Muscle layer of duodenum (tissue), 2 donors: ENCODE results near the gene BLMH.

Experiments used
- H3K27ac ChIP-seq: one replicate; pipeline ENCODE4 v1.7.0; 2013; ENCODE audit warnings: mild to moderate bottlenecking, low read length
- H3K27me3 ChIP-seq: one replicate; pipeline ENCODE4 v1.7.0; 2013; ENCODE audit warnings: low read depth, mild to moderate bottlenecking, control low read depth, low read length
- H3K36me3 ChIP-seq, 2 donors: one replicate each; pipeline ENCODE4 v1.7.0; 2013; ENCODE audit warnings: low read length in 2 of 2, control low read depth in 1 of 2, mild to moderate bottlenecking in 1 of 2; ENCODE audit not compliant: insufficient read depth in 2 of 2, control insufficient read depth in 1 of 2
- H3K4me1 ChIP-seq, 2 donors: one replicate each; pipeline ENCODE4 v1.7.0; 2013; ENCODE audit warnings: low read length in 2 of 2, mild to moderate bottlenecking in 2 of 2, control low read depth in 1 of 2, moderate library complexity in 1 of 2; ENCODE audit not compliant: insufficient read depth in 2 of 2, control insufficient read depth in 1 of 2
- H3K4me3 ChIP-seq, 2 donors: one replicate each; pipeline ENCODE4 v1.7.0; 2013; ENCODE audit warnings: low read length in 2 of 2, low read depth in 1 of 2, mild to moderate bottlenecking in 1 of 2
- H3K9me3 ChIP-seq, 2 donors: one replicate each; pipeline ENCODE4 v1.7.0; 2013; ENCODE audit warnings: low read length in 2 of 2, control low read depth in 1 of 2, mild to moderate bottlenecking in 1 of 2; ENCODE audit not compliant: control insufficient read depth in 1 of 2
- donor health status: healthy.

The BLMH gene

DNA sequence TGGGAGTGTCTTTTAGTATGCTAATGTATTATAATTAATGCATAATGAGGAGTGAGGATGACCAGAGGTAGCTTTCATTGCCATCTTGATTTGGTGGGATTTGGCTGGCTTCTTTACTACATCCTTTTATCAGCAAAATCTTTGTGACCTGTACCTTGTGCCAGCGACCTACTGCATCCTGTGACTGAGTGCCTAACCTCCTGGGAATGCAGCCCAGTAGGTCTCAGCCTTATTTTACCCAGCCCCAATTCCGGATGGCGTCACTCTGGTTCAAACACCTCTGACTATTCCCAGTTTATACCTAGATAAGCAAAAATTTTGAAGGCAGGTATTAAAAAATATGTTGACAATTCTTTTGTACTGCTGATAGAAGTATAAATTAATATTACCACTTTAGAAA lies 10.5 kb upstream of the BLMH start:
- Histone ChIP-seq H3K36me3 (no peaks in the 10 kb centered on the region), H3K4me3 (no peak overlapping the region), H3K27me3 (no peaks in the 10 kb centered on the region), H3K4me1 (no peaks in the 10 kb centered on the region), H3K9me3 (no peaks in the 10 kb centered on the region), H3K27ac (no peak overlapping the region)

DNA sequence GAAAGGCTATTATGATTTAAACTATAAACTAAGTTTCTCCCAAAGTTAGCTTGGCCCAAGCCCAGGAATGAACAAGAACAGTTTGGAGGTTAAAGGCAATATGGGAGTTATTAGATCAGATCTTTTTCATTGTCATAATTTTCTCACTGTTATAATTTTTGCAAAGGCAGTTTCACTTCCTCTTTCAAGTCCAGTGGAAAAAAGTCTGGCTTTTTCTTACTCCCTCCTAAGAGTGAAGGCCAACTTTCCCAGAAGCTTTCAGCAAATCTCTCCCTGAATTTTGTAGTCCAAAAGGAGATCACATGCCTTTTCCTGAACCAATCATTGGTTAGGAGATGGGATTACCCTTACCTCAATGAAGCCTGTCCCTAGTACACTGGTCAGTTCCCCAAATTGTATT lies 9.1 kb upstream of the BLMH start:
- H3K27me3 ChIP-seq, result no peaks in the 10 kb centered on the region
- H3K4me3 ChIP-seq, result no peak overlapping the region
- no peaks in the 10 kb centered on the region for H3K36me3 ChIP-seq
- H3K27ac ChIP-seq, result no peak overlapping the region
- no peaks in the 10 kb centered on the region for H3K9me3 ChIP-seq
- H3K4me1 ChIP-seq, result no peaks in the 10 kb centered on the region

DNA sequence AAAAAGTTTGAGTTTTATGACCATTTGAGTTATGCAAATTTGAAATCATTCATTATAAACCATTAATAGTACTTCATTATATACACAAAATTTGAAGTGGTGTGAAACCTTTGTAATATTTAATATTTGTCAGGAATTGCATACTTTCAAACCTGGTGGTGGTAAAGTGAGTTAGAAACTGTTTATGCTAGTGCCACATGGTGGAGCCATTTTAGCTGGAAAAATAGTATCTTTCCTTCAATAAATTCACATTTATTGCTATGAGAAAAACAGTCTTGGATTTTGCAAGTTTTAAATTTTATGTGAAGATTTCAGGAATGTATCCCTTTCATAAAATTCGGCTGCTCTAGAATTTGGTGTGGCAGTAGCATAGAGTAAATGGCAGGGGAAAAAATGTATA lies 7.3 kb upstream of the BLMH start:
- no peak overlapping the region for H3K4me3 ChIP-seq
- no peak overlapping the region for H3K27ac ChIP-seq
- no peaks in the 10 kb centered on the region for H3K4me1 ChIP-seq
- H3K27me3 ChIP-seq, result no peaks in the 10 kb centered on the region
- no peaks in the 10 kb centered on the region for H3K36me3 ChIP-seq
- no peaks in the 10 kb centered on the region for H3K9me3 ChIP-seq

DNA sequence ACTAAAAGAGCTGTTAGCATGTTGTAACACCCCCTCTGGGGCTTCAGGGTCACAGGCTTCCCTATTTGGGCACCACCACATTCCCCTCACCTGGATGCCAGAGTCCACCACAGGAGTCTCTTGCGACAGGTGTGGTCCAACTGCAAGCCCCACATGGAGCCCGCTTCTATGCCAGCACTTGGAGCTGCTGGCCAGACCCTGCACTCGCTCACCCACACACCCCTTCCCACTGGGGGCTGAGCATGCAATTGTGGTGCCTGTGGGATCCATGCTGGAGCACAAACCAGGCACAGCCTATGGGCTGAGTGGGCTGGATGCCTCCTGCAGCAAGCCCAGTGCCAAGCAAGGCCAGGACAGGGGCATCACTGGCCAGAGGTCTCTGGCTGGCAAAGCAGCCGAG lies 6.0 kb upstream of the BLMH start:
- Histone ChIP-seq H3K36me3 (no peaks in the 10 kb centered on the region), H3K4me3 (no peak overlapping the region), H3K27ac (no peak overlapping the region), H3K9me3 (no peaks in the 10 kb centered on the region), H3K4me1 (no peaks in the 10 kb centered on the region), H3K27me3 (no peaks in the 10 kb centered on the region)

DNA sequence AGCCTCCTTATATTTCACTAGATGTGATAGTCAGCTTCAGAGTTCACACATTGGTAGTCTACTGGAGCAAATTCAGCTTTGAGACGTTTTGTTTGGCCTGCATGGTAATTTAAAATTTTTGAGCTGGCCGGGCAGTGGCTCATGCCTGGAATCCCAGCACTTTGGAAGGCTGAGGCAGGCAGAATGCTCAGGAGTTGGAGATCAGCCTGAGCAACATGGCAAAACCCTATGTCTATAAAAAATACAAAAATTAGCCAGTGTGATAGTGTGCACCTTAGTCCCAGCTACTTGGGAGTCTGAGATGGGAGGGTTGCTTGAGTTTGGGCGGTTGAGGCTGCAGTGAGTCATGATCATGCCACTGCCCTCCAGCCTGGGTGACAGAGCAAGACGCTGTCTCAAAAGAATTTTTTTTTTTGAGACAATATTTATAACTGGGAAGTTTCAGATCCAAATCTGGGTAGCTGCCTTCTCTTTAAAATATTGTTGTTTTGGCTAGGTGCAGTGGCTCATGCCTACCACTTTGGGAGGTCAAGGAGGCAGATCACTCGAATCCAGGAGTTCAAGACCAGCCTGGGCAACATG lies 4.8 kb upstream of the BLMH start:
- Histone ChIP-seq H3K27ac (no peak overlapping the region), H3K36me3 (no peaks in the 10 kb centered on the region), H3K9me3 (no peaks in the 10 kb centered on the region), H3K27me3 (no peaks in the 10 kb centered on the region), H3K4me3 (no peak overlapping the region), H3K4me1 (no peaks in the 10 kb centered on the region)

DNA sequence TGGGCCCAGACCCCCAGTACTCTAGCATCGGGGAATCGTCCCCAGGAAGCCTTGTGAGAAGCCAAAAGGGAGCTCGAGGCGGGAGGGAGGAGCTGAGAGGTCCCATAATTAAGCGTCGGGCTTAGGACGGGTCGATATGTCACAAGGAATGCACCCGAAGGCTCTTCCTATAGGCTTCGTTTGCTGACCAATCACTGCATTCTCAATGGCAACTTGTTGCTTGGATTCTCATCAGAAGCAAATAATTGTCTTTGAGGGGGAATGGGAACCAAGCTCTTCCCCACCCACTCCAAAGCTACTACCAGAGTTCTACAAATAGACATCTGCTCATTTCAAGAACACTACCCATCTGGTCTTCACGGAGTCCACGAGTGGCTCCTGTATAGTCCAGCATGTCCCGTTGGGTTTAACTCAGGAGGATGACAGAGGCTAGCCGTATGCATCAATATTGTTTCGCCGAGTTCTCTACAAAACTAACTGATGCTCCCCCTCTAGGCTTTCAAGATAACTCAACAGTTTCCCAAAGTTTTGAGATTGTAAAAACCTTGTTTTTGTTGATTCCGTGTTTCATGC lies 628 bp upstream of the BLMH start:
- H3K9me3 ChIP-seq, result no peaks in the 10 kb centered on the region
- H3K36me3 ChIP-seq, result peaks cover under 1 to 3% of the 10 kb centered on the region in 2 donors
- peaks cover 12 to 14% of the 10 kb centered on the region in 2 donors for H3K4me1 ChIP-seq
- no peaks in the 10 kb centered on the region for H3K27me3 ChIP-seq
- peak overlapping the region; percentile 52 for H3K27ac ChIP-seq
- peak overlapping the region; percentile 76 to 97 for H3K4me3 ChIP-seq

DNA sequence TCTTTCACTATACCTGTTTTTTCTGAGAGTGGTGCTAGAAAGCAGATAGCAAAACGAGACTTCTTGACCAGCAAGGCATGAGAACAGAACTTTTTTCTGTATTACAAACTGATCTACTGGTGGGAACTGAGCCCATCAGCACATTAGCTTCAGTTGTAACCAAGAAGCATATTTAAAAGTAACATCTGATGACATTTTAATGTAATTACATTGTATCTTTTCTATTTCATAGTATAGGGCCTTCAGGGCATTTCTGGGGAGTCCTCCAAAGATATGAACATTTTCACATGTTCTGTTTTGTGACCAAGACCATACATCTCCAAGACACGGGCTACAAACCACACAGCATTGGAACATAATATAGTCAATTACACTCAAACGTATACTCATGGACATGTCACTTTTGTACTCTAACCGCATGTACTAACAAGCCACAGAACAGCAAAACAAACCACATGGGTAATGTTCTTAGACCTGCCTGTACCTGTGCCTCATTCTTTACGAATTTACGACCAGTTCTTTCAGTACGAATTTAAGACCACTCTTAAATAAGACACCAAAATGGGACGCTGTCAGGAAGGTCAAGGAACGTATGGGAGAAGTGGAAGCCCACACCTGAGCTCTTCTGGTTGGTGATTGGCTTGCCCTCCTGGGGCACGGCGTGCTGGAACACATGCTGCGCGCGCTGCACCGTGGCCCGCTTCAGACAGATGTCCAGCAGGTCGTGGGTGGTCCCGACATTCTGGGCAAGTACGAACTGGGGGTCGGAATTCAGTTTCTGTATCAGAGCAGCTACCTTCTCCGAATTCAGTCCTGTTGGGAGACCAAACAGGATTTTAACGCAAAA lies 825 bp downstream of the BLMH start:
- Histone ChIP-seq H3K27me3 (no peaks in the 10 kb centered on the region), H3K9me3 (no peaks in the 10 kb centered on the region), H3K27ac (peak overlapping the region; percentile 36), H3K36me3 (peaks cover 12 to 15% of the 10 kb centered on the region in 2 donors), H3K4me1 (peaks cover 12 to 14% of the 10 kb centered on the region in 2 donors), H3K4me3 (peak overlapping the region; percentile 97 to 98)

DNA sequence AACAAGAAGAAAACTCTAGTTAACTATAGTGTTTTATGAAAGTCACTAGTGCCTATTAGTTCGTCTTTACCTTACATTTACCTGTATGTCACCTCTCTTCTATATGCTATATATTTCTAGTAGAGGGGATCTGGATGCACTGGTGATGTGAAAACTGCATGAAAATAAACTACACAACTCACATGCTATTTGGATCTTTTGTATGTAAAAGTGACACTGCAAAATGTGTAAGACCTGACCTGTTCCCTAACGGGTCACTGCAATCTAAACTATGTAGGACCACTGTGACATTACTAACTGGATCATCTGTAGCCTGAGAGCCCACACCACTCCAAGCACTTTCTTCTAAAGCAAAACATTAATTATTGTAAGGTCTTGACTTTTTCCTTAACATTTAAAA lies 1.7 kb downstream of the BLMH start:
- H3K27ac ChIP-seq, result no peak overlapping the region
- peaks cover 12 to 14% of the 10 kb centered on the region in 2 donors for H3K4me1 ChIP-seq
- H3K27me3 ChIP-seq, result no peaks in the 10 kb centered on the region
- H3K36me3 ChIP-seq, result peaks cover 20 to 23% of the 10 kb centered on the region in 2 donors
- H3K4me3 ChIP-seq, result peak overlapping the region in 1 of 2 donors; percentile 97
- H3K9me3 ChIP-seq, result no peaks in the 10 kb centered on the region

DNA sequence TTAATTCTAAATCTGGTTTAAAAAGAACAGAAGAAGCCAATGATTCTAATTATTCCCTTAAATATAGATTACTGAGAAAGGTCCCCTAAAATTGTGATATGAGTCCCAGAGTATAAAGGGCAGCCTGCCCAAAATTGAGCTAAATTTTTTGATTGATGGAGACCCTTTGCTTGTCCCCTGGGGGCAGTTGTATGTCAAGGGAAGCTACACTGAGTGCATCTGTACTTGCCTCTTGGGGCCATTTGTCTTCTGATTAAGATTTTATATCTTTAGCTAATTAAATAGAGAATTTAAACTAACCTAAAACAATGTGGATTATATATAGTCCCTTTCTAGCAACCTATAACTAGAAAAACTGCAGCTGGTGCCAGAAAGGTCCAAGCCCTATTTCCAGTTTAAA lies 12.6 kb downstream of the BLMH start:
- Histone ChIP-seq H3K4me3 (no peak overlapping the region), H3K27ac (no peak overlapping the region), H3K36me3 (peaks cover 12 to 68% of the 10 kb centered on the region in 2 donors), H3K4me1 (no peaks in the 10 kb centered on the region), H3K27me3 (no peaks in the 10 kb centered on the region), H3K9me3 (no peaks in the 10 kb centered on the region)

DNA sequence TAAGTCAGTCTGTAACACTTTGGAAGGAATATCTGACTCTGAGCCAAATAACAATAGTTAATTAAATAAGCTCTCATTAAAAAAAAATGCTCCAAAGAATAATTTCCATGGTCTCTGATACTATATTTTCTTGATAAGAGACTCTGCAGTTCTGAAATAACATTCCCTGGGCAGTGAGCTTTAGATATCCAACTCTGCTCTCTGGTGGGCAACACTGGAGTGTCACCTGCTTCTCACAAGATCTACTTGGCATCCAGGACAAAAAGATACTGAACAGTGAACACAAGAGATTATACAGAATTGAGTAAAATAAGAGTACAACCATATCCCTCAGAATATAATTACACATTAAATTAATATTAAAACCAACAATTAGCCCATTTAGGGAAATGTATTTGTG lies 13.7 kb downstream of the BLMH start:
- no peaks in the 10 kb centered on the region for H3K9me3 ChIP-seq
- H3K36me3 ChIP-seq, result peaks cover 19 to 71% of the 10 kb centered on the region in 2 donors
- H3K27ac ChIP-seq, result no peak overlapping the region
- no peak overlapping the region for H3K4me3 ChIP-seq
- H3K4me1 ChIP-seq, result no peaks in the 10 kb centered on the region
- H3K27me3 ChIP-seq, result no peaks in the 10 kb centered on the region

DNA sequence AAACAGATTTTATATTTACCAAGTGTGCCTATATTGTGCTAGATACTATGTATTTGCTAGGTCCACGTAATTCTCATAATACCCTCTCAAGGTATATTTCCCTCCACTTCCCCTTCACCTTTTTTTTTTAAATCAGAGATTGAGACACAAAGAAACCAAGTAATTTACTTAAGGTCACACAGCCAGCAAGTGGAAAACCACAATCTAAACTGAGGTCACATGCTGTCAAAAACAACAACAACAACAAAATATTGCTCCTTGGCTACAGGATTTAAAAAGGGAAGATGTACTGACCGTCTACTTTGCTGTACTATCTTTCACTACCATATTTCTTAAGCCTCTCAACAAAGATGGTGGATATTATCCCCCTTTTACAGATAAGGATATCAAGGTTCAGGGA lies 15.8 kb downstream of the BLMH start:
- Histone ChIP-seq H3K4me3 (no peak overlapping the region), H3K27me3 (no peaks in the 10 kb centered on the region), H3K9me3 (no peaks in the 10 kb centered on the region), H3K27ac (no peak overlapping the region), H3K4me1 (no peaks in the 10 kb centered on the region), H3K36me3 (peaks cover 37 to 73% of the 10 kb centered on the region in 2 donors)
